ENCODE results near the gene NDUFS4. TPM values are rescaled to one million over a fixed set of nuclear protein-coding genes. Genes with fewer than 3 reads are reported as not detected.

NDUFS4 gene
- total and polyA plus RNA-seq, 2 experiments from 2014 or later, result 113 to 150 TPM

DNA sequence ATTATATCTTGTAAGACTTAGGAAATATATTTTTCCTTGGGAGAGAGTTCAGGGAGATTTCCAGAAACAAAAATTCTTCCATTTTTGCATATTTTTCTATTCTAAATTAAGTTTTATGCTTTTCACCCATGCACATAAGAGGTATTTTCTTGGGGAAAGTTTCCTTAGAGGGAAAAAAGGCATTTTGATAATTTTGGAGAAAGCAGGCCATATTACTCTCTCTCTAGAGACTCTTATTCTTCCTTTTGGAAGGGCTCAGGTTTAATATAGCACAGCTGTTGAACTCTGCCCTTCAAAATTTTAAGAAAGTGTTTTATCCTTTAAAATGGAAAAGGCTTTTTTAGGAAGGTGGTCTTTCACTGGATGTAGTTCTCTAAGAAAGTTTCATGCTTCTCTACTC is 8.0 kb downstream of the NDUFS4 start:
- DNase-seq (ENCODE audit: low spot score), result no peak
- H3K27ac ChIP-seq, result no peak overlapping the region
- no peaks in the 10 kb centered on the region for H3K27me3 ChIP-seq
- no peaks in the 10 kb centered on the region for H3K9me2 ChIP-seq (replicated peaks; ENCODE audit: insufficient read depth)
- TF ChIP-seq, protein P1, sequence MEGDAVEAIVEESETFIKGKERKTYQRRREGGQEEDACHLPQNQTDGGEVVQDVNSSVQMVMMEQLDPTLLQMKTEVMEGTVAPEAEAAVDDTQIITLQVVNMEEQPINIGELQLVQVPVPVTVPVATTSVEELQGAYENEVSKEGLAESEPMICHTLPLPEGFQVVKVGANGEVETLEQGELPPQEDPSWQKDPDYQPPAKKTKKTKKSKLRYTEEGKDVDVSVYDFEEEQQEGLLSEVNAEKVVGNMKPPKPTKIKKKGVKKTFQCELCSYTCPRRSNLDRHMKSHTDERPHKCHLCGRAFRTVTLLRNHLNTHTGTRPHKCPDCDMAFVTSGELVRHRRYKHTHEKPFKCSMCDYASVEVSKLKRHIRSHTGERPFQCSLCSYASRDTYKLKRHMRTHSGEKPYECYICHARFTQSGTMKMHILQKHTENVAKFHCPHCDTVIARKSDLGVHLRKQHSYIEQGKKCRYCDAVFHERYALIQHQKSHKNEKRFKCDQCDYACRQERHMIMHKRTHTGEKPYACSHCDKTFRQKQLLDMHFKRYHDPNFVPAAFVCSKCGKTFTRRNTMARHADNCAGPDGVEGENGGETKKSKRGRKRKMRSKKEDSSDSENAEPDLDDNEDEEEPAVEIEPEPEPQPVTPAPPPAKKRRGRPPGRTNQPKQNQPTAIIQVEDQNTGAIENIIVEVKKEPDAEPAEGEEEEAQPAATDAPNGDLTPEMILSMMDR (IDR thresholded peaks at IDR 0.05; ENCODE audit: poor library complexity), result no peak
- TF ChIP-seq EZH2phosphoT487 (IDR thresholded peaks at IDR 0.05; ENCODE audit: low read depth, severe bottlenecking, unreplicated experiment) (no peak), EZH2 (IDR thresholded peaks at IDR 0.05; ENCODE audit: borderline replicate concordance) (no peak)
- no peak overlapping the region for H2AFZ ChIP-seq
- H3K36me3 ChIP-seq (replicated peaks; ENCODE audit: insufficient read depth, low read depth), result no peaks in the 10 kb centered on the region
- peaks cover 12% of the 10 kb centered on the region for H4K20me1 ChIP-seq (ENCODE audit: insufficient read depth, poor library complexity, severe bottlenecking)
- no peak overlapping the region for H3K4me3 ChIP-seq
- no peak overlapping the region for H3K4me2 ChIP-seq
- H3K9me3 ChIP-seq (ENCODE audit: low read depth), result no peaks in the 10 kb centered on the region
- H3K4me1 ChIP-seq (ENCODE audit: insufficient read depth), result peaks cover 6% of the 10 kb centered on the region
- peaks cover 100% of the 10 kb centered on the region for H3K79me2 ChIP-seq

DNA sequence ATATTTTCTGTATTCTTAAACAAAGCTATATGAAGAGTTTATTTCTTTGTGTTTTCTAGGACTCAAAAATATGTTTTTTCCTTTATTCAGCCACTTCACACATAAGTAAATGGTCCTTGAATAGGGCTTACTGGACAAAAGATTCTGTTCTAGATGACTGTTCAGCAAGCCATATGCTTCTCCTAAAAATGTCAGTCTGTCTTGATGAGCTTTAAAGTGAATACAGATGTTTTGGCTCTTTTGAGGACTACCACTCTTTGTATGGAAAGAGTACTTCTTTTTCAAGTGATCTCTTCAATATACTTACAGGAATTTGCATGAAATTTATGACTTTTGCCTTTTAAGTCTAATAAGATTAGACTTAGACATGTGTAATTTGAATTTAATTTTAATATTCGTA is 8.4 kb downstream of the NDUFS4 start:
- Histone ChIP-seq H3K9me3 (ENCODE audit: low read depth) (no peaks in the 10 kb centered on the region), H3K4me2 (no peak overlapping the region)

DNA sequence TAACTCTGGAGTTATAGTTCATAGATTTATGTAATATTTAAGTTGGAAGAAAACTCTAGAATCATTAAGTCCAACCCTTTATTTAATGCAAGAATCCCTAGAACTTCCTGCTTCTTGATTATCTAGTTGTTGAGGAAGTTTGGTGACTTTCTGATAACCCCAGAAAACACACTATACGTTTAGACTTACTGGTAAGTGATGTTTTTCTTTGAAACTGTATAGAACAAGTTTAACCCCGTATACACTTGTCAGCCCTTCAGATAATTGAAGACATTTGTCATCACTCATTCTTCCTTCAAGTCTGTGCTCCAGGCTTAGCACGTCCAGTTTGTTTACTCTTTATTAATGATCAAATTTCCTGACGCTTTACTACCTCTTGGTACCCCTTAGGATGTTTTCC is 9.0 kb downstream of the NDUFS4 start:
- Histone ChIP-seq H4K20me1 (ENCODE audit: insufficient read depth, poor library complexity, severe bottlenecking) (peaks cover 17% of the 10 kb centered on the region), H3K27me3 (no peaks in the 10 kb centered on the region), H3K27ac (no peak overlapping the region), H3K4me2 (peak overlapping the region; percentile 4), H3K9me2 (replicated peaks; ENCODE audit: insufficient read depth) (no peaks in the 10 kb centered on the region), H3K4me1 (ENCODE audit: insufficient read depth) (peaks cover 6% of the 10 kb centered on the region), H3K79me2 (peaks cover 100% of the 10 kb centered on the region), H2AFZ (no peak overlapping the region), H3K4me3 (no peak overlapping the region), H3K9me3 (ENCODE audit: low read depth) (no peaks in the 10 kb centered on the region), H3K36me3 (replicated peaks; ENCODE audit: insufficient read depth, low read depth) (no peaks in the 10 kb centered on the region)
- no peak for DNase-seq (ENCODE audit: low spot score)
- WGBS (ENCODE audit: low lambda C conversion rate, missing lambda C conversion rate), result 23% methylated on average over 4 of the region's 4 CpGs
- TF ChIP-seq, protein P1 (IDR thresholded peaks at IDR 0.05; ENCODE audit: poor library complexity), result no peak
- TF ChIP-seq EZH2 (IDR thresholded peaks at IDR 0.05; ENCODE audit: borderline replicate concordance) (no peak), EZH2phosphoT487 (IDR thresholded peaks at IDR 0.05; ENCODE audit: low read depth, severe bottlenecking, unreplicated experiment) (no peak)

More for the DNA sequence above, 8.4 kb downstream of the NDUFS4 start:
- Histone ChIP-seq H3K4me3 (no peak overlapping the region), H4K20me1 (ENCODE audit: insufficient read depth, poor library complexity, severe bottlenecking) (peaks cover 17% of the 10 kb centered on the region), H3K27ac (no peak overlapping the region), H2AFZ (no peak overlapping the region), H3K27me3 (no peaks in the 10 kb centered on the region), H3K9me2 (replicated peaks; ENCODE audit: insufficient read depth) (no peaks in the 10 kb centered on the region), H3K36me3 (replicated peaks; ENCODE audit: insufficient read depth, low read depth) (no peaks in the 10 kb centered on the region), H3K79me2 (peaks cover 100% of the 10 kb centered on the region), H3K4me1 (ENCODE audit: insufficient read depth) (peaks cover 6% of the 10 kb centered on the region)
- WGBS (ENCODE audit: low lambda C conversion rate, missing lambda C conversion rate), result 67% methylated on average over 1 of the region's 1 CpG
- no peak for TF ChIP-seq EZH2phosphoT487 (IDR thresholded peaks at IDR 0.05; ENCODE audit: low read depth, severe bottlenecking, unreplicated experiment)
- no peak for TF ChIP-seq EZH2 (IDR thresholded peaks at IDR 0.05; ENCODE audit: borderline replicate concordance)
- TF ChIP-seq, protein P1 (IDR thresholded peaks at IDR 0.05; ENCODE audit: poor library complexity), result no peak
- DNase-seq (ENCODE audit: low spot score), result no peak

DNA sequence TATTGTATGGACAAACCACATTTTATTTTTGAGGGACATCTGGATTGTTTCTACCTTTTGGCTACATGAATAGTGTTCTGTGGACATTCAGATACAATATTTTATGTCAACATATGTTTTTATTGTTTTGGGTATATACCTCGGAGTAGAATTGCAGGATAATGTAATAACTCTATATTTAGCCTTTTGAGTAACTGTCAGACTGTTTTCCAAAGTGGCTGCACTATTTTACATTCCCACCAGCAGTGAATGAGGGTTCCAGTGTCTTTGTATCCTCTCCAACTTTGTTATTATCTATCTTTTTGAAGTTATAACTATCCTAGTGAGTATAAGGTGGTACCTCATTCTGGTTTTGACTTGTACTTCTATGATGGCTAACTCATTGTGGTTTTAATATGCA is 11.0 kb downstream of the NDUFS4 start:
- peaks cover 6% of the 10 kb centered on the region for H3K4me1 ChIP-seq (ENCODE audit: insufficient read depth)
- 88% methylated on average over 1 of the region's 1 CpG for WGBS (ENCODE audit: low lambda C conversion rate, missing lambda C conversion rate)
- peaks cover 32% of the 10 kb centered on the region for H4K20me1 ChIP-seq (ENCODE audit: insufficient read depth, poor library complexity, severe bottlenecking)
- H3K79me2 ChIP-seq, result peaks cover 99% of the 10 kb centered on the region
- H3K4me2 ChIP-seq, result no peak overlapping the region
- H3K4me3 ChIP-seq, result no peak overlapping the region
- DNase-seq (ENCODE audit: low spot score), result no peak
- H3K36me3 ChIP-seq (replicated peaks; ENCODE audit: insufficient read depth, low read depth), result no peaks in the 10 kb centered on the region
- TF ChIP-seq EZH2 (IDR thresholded peaks at IDR 0.05; ENCODE audit: borderline replicate concordance) (no peak), EZH2phosphoT487 (IDR thresholded peaks at IDR 0.05; ENCODE audit: low read depth, severe bottlenecking, unreplicated experiment) (no peak)
- TF ChIP-seq, protein P1 (IDR thresholded peaks at IDR 0.05; ENCODE audit: poor library complexity), result no peak
- H3K9me2 ChIP-seq (replicated peaks; ENCODE audit: insufficient read depth), result no peaks in the 10 kb centered on the region
- no peaks in the 10 kb centered on the region for H3K27me3 ChIP-seq
- H3K27ac ChIP-seq, result no peak overlapping the region
- H2AFZ ChIP-seq, result no peak overlapping the region
- no peaks in the 10 kb centered on the region for H3K9me3 ChIP-seq (ENCODE audit: low read depth)
